Muscle layer of colon (tissue), 2 donors: ENCODE results near the gene TCTN1.
A peak's percentile ranks its signal among the peaks of the same experiment; 100 is the strongest.

ENCODE experiments used
- H3K27ac ChIP-seq: one replicate; pipeline ENCODE4 v1.7.0; 2013; ENCODE audit warnings: low read depth, mild to moderate bottlenecking, low read length, moderate library complexity
- H3K27me3 ChIP-seq, 2 donors: one replicate each; pipeline ENCODE4 v1.7.0; 2013; ENCODE audit warnings: low read length in 2 of 2, mild to moderate bottlenecking in 2 of 2; ENCODE audit not compliant: insufficient read depth in 2 of 2, control insufficient read depth in 1 of 2
- H3K36me3 ChIP-seq: one replicate; pipeline ENCODE4 v1.7.0; 2013; ENCODE audit warnings: mild to moderate bottlenecking, low read length; ENCODE audit not compliant: insufficient read depth
- H3K4me1 ChIP-seq: one replicate; pipeline ENCODE4 v1.7.0; 2013; ENCODE audit warnings: mild to moderate bottlenecking, low read length; ENCODE audit not compliant: insufficient read depth
- H3K4me3 ChIP-seq, 2 donors: one replicate each; pipeline ENCODE4 v1.7.0; 2013; ENCODE audit warnings: low read length in 2 of 2, low read depth in 1 of 2, mild to moderate bottlenecking in 1 of 2, moderate library complexity in 1 of 2
- H3K9ac ChIP-seq: one replicate; pipeline ENCODE4 v1.7.0; 2013; ENCODE audit warnings: low read length
- H3K9me3 ChIP-seq: one replicate; pipeline ENCODE4 v1.7.0; 2013; ENCODE audit warnings: mild to moderate bottlenecking, low read length
- donor health status: abdominal sarcoma.
- donor health status: Adenocarcinoma of cecum.

Gene TCTN1

DNA sequence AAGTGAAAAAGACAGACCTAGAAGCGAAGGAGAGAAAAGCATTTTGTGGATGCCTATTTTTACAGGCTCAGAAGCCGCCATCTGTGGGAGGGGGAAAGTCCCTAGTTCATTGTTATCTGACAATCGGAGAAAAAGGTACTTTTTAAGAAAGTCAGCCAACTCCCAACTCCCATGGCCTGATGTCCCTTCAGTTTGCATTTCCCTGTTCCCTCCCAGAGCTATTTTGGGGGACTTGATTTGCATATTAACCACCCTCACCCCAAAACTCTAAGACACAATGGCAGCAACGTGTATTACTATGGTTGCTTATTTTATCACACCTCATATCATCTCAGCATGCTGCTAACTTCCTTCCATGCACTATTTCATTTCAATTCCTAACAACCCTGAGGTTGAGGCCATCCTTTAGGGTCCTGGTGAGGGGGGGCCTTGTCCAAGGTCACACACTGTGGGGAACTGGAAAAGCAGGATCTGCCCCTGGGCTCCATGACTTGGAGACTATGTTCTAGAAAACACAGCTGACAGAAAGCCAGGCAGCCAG lies 56.3 kb downstream of the TCTN1 start:
- Histone ChIP-seq H3K9me3 (no peaks in the 10 kb centered on the region), H3K4me1 (no peaks in the 10 kb centered on the region), H3K9ac (no peak overlapping the region), H3K36me3 (no peaks in the 10 kb centered on the region), H3K27me3 (no peaks in the 10 kb centered on the region), H3K27ac (no peak overlapping the region), H3K4me3 (no peak overlapping the region)

DNA sequence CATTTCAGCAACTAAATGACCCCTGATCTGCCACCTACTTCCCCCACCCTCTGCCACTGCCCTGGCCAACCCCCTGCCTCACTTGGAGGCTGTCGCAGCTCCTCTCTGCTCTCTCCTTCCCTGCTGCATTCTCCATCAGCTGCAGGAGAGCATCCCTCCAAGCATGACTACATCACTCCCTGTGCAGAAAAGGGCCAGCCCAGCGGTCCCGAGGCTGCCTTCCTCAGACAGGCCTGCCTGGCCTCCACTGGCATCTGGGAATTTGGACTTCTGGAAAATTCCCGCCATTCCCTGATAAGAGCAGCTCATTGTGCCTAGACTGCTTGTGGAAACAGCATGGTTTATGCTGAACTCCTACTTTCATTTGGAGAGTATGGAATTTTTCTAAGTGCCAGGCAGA lies 62.2 kb downstream of the TCTN1 start:
- Histone ChIP-seq H3K27me3 (no peaks in the 10 kb centered on the region), H3K4me1 (no peaks in the 10 kb centered on the region), H3K27ac (no peak overlapping the region), H3K36me3 (no peaks in the 10 kb centered on the region), H3K4me3 (no peak overlapping the region), H3K9me3 (no peaks in the 10 kb centered on the region), H3K9ac (no peak overlapping the region)

GRCh38 chr12:110677206-110677911 lies 63.4 kb downstream of the TCTN1 start:
- no peaks in the 10 kb centered on the region for H3K9me3 ChIP-seq
- no peaks in the 10 kb centered on the region for H3K36me3 ChIP-seq
- H3K27ac ChIP-seq = no peak overlapping the region
- H3K4me3 ChIP-seq = no peak overlapping the region
- no peaks in the 10 kb centered on the region for H3K4me1 ChIP-seq
- no peak overlapping the region for H3K9ac ChIP-seq
- no peaks in the 10 kb centered on the region for H3K27me3 ChIP-seq

GRCh38 chr12:110677982-110678381 lies 64.1 kb downstream of the TCTN1 start:
- Histone ChIP-seq H3K9ac (no peak overlapping the region), H3K36me3 (no peaks in the 10 kb centered on the region), H3K27me3 (no peaks in the 10 kb centered on the region), H3K4me1 (no peaks in the 10 kb centered on the region), H3K9me3 (no peaks in the 10 kb centered on the region), H3K27ac (no peak overlapping the region), H3K4me3 (no peak overlapping the region)

DNA sequence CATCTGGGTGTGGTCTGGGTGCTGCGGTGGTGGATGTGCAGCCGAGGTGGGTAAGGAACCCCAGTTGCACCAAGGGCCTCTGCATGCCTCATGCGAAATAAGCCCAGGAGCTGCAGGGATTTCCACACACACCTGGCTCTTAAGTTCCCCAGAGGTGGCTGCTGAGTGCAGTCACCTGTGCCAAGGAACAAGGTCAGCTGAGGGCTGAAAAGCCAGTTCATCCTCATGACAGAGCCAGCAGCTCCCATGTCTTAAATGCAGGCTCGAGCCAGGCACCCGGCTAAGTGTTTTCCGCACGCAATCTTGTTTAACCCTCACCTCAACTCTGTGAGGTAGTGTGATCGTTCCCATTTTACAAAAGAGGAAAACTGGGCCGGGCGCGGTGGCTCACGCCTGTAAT lies 65.3 kb downstream of the TCTN1 start:
- no peaks in the 10 kb centered on the region for H3K27me3 ChIP-seq
- H3K27ac ChIP-seq = no peak overlapping the region
- no peaks in the 10 kb centered on the region for H3K36me3 ChIP-seq
- no peaks in the 10 kb centered on the region for H3K9me3 ChIP-seq
- H3K4me1 ChIP-seq = no peaks in the 10 kb centered on the region
- no peak overlapping the region for H3K4me3 ChIP-seq
- no peak overlapping the region for H3K9ac ChIP-seq

DNA sequence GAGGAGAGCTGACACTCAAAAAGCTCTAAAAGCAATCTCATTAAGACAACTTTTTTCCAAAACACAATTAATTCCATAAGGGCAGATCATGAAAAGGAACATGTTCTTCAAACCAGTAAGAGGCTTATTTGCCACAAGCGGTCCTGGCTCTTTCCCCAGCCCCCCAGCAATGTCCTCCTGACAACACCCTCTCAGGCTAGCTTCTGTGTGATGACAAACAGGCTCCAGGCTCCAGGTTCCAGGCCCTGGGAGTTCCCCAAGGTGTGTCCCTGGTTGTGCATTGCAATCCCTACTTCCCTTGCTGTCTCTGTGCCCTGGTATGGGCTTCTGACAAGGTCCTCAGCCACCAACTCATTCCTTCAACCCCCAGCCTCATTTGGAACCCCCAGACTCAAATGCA lies 66.1 kb downstream of the TCTN1 start:
- H3K27me3 ChIP-seq = no peaks in the 10 kb centered on the region
- no peak overlapping the region for H3K27ac ChIP-seq
- no peak overlapping the region for H3K9ac ChIP-seq
- H3K36me3 ChIP-seq = no peaks in the 10 kb centered on the region
- no peak overlapping the region for H3K4me3 ChIP-seq
- no peaks in the 10 kb centered on the region for H3K4me1 ChIP-seq
- no peaks in the 10 kb centered on the region for H3K9me3 ChIP-seq

DNA sequence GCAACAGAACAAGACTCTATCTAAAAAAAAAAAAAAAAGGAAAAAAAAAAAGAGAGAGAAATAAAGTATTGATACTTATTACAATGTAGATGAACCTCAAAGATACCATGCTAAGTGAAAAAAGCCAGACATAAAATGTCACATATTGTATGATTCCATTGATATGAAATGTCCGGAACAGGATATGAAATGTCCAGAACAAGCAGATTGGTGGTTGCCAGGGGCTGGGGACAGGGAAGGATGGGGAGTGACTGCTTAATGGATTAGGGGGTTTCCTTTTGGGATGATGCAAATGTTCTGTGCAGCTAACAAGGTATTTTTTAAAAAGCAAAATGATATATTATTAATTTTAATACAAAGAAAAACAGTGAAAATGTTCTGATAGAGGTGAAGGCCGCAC lies 70.0 kb downstream of the TCTN1 start:
- Histone ChIP-seq H3K4me3 (no peak overlapping the region), H3K9ac (no peak overlapping the region), H3K36me3 (no peaks in the 10 kb centered on the region), H3K27me3 (no peaks in the 10 kb centered on the region), H3K4me1 (peaks cover 7% of the 10 kb centered on the region), H3K9me3 (no peaks in the 10 kb centered on the region), H3K27ac (no peak overlapping the region)

- H3K4me3 ChIP-seq = no peak overlapping the region
- H3K4me1 ChIP-seq = peaks cover 7% of the 10 kb centered on the region
- no peaks in the 10 kb centered on the region for H3K36me3 ChIP-seq
- no peak overlapping the region for H3K27ac ChIP-seq
- no peaks in the 10 kb centered on the region for H3K9me3 ChIP-seq
- no peak overlapping the region for H3K9ac ChIP-seq
- H3K27me3 ChIP-seq = no peaks in the 10 kb centered on the region
Observed at GRCh38 chr12:110684312-110684836, 70.4 kb downstream of the TCTN1 start.

DNA sequence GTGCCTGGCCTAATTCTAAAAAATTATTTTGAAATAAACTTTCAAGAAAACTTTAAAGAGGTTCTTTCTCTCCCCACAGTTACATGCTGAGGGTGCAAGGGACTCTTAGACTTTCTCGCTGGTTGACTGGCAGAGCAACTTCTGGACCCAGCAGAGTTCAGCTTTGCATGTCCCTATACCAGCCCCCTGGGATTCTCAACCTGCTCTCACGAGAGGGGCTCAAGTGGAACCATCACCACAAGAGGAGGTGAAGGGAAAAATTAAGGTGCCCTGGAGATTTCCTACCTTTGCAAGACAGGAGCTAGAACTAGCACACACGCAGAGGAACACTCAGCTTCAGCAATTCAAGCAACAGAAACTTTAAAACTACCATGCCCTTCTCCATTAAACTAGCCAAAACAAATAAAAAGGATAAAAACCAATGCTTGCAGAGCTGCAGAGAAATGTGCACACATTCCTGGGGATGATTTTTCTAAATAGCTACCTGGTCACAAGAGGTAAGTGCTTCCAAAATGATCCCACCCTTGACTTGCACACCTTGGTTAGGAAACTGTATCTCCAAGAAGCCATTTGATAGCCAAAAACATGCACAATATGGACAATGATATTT lies 72.5 kb downstream of the TCTN1 start:
- no peak overlapping the region for H3K4me3 ChIP-seq
- no peaks in the 10 kb centered on the region for H3K36me3 ChIP-seq
- H3K4me1 ChIP-seq = peaks cover 7% of the 10 kb centered on the region
- H3K9ac ChIP-seq = no peak overlapping the region
- no peaks in the 10 kb centered on the region for H3K9me3 ChIP-seq
- H3K27ac ChIP-seq = no peak overlapping the region
- H3K27me3 ChIP-seq = no peaks in the 10 kb centered on the region

DNA sequence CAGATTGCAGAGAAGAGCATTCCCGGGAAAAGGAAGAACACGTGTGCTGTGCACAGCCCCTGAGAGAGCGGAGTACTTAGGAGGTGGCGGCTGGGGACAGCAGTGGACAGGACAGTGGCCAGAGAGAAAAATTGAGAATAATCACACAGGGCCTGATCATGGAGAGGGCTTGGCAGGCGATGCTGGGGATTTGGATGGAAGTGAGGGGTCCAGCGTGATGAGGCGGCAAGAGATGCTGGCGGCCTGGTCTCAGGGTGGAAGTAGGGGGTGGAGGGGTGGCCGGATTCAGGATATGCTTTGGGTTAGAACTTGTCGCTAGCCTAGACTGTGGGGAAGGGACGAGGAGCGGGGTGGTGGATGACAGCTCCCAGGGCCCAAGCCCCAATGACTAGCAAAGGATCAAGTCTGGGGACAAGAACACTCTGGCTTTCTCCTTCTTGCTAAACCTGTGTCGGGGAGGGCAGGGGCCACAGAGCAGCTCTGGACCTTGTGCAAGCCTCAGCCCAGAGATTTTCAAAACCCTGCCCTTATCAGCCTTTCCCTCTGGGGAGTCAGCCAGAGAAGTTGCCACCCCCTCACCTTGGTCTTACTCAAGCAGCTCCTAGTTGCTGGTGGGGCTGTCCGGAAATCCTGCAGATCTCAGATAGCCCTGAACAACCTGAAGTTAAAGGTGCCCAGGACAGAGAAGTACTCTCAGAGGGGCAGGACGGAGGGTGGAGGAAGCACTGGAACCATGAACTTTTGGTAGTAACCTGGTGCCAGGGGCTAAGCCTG lies 73.7 kb downstream of the TCTN1 start:
- Histone ChIP-seq H3K36me3 (no peaks in the 10 kb centered on the region), H3K27ac (no peak overlapping the region), H3K4me1 (peaks cover 7% of the 10 kb centered on the region), H3K27me3 (no peaks in the 10 kb centered on the region), H3K9me3 (no peaks in the 10 kb centered on the region), H3K9ac (no peak overlapping the region), H3K4me3 (peak overlapping the region in 1 of 2 donors; percentile 62)

DNA sequence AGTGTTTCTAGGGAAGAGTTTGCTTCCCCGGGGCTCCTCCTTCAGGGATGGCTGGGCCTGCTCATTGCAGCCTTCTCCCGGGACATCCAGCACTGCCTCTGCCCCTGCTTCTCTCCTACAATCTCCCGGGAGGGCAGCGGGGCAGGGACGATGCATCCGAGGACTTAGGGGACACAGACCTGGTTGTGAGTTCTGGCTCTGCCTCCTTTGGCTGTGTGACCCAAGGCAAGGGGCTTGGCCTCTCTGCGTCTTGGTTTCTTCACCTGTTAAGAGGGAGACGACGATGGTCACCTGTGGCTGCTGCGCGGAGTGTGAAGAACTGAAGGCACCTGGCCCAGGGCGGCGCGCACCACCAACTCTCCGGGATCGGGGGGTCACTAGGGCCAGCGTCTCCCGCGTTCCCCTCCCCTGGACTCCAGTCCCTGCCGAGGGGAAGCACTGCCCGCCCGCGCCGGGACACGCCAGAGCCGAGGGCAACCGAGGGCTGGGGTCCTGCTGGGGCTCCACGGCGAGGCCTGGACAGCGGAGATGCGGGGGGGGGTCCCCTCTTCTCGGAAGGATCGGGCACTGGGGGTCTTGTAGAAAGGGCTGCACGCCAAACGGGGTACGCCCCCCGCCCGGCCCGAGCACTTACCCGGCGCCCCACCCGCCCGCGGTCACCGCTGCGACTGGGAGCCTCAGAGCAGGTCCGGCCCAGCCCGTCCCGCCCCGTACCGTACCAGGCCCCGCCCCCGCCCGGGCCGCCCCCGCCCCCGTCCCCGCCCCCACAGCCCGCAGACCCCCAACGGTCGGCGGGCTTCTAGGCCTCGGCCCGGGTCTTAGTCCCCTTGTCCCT lies 74.7 kb downstream of the TCTN1 start, which contains the start of gene HVCN1:
Gene HVCN1, minus strand, starts transcription at position 670 of the 835 bp plus-strand sequence. CDS start 5,870 bp downstream, outside the sequence.
- Histone ChIP-seq H3K36me3 (no peaks in the 10 kb centered on the region), H3K27ac (no peak within 1 kb of the TSS)

More for the DNA sequence above, 74.7 kb downstream of the TCTN1 start, which contains the start of gene HVCN1:
- H3K4me1 ChIP-seq = peaks cover 7% of the 10 kb centered on the region
- peak within 1 kb of the TSS; percentile 70 to 77 for H3K4me3 ChIP-seq
- peak within 1 kb of the TSS; percentile 30 for H3K9ac ChIP-seq
- H3K9me3 ChIP-seq = no peaks in the 10 kb centered on the region
- no peaks in the 10 kb centered on the region for H3K27me3 ChIP-seq
